Left ventricle myocardium inferior (tissue), 1 donor: Measurements from ENCODE around the gene CFAP97. TPM values are rescaled to one million over a fixed set of nuclear protein-coding genes. Genes with fewer than 3 reads are reported as not detected.
A peak's percentile ranks its signal among the peaks of the same experiment; 100 is the strongest.

ENCODE experiments used
- DNase-seq: peaks from one replicate; pipeline ENCODE4 v3.0.0-alpha.2; 2020
- H3K27ac ChIP-seq: fragments of 200-600 bp; replicated peaks from 2 replicates; pipeline ENCODE4 v1.8.0; 2021
- H3K27me3 ChIP-seq: fragments of 200-600 bp; 2 replicates; pipeline ENCODE4 v1.8.0; 2021; ENCODE audit warnings: low read depth
- H3K36me3 ChIP-seq: fragments of 200-600 bp; 2 replicates; pipeline ENCODE4 v1.8.0; 2021
- H3K4me1 ChIP-seq: fragments of 200-600 bp; 2 replicates; pipeline ENCODE4 v1.8.0; 2021
- H3K4me3 ChIP-seq: fragments of 200-600 bp; 2 replicates; pipeline ENCODE4 v1.8.0; 2021; ENCODE audit warnings: mild to moderate bottlenecking, moderate library complexity
- H3K9me3 ChIP-seq: fragments of 200-600 bp; replicated peaks from 2 replicates; pipeline ENCODE4 v1.8.0; 2021
- intact Hi-C: fragments of 100-400 bp; cut with micrococcal nuclease; formaldehyde crosslinking; loops from one replicate; pipeline ENCODE4 v1.11.0; 2022
- total RNA-seq: library from RNA; stranded (reverse); fragmentation: NEBNext Ultra II Directional; extraction: Animal tissue kit (Norgen Biotek cat#: 25700); gene quantifications from one replicate; pipeline ENCODE4 v1.2.1, GENCODE V29; 2021
- TF ChIP-seq, protein P1 (sequence below): fragments of 200-600 bp; IDR thresholded peaks from 2 replicates; pipeline ENCODE4 v1.8.0; 2021; ENCODE audit warnings: antibody characterized with exemption, mild to moderate bottlenecking, borderline replicate concordance
- donor health status: DM: no; HTN: yes; CAD: no; lungs with severe emphysema.

The CFAP97 gene
- total RNA-seq, 1 donor from 2014 or later = 11.7 TPM

DNA sequence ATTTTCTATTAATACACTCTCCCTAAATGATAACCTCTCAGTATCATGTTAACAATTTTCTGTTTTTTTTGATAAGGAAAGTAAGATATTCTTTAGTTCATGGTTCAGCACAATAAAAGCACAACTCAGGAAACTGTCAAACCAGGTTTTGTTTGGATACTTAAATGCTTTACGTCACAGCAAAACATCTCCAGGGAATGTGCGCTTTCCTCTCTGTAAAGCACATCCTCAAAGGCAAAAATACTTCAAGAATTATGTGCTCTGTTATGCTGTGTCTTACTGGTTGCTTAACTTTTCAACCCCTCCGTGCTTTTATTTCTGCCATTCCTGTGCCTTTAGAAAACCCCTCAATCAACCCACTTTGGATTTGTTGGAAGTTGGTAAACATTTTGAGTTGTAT lies 33.4 kb upstream of the CFAP97 start:
- TF ChIP-seq, protein P1, sequence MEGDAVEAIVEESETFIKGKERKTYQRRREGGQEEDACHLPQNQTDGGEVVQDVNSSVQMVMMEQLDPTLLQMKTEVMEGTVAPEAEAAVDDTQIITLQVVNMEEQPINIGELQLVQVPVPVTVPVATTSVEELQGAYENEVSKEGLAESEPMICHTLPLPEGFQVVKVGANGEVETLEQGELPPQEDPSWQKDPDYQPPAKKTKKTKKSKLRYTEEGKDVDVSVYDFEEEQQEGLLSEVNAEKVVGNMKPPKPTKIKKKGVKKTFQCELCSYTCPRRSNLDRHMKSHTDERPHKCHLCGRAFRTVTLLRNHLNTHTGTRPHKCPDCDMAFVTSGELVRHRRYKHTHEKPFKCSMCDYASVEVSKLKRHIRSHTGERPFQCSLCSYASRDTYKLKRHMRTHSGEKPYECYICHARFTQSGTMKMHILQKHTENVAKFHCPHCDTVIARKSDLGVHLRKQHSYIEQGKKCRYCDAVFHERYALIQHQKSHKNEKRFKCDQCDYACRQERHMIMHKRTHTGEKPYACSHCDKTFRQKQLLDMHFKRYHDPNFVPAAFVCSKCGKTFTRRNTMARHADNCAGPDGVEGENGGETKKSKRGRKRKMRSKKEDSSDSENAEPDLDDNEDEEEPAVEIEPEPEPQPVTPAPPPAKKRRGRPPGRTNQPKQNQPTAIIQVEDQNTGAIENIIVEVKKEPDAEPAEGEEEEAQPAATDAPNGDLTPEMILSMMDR = no peak
- Histone ChIP-seq H3K9me3 (peaks cover 5% of the 10 kb centered on the region), H3K4me1 (peaks cover 26% of the 10 kb centered on the region), H3K27ac (peak overlapping the region; percentile 54), H3K27me3 (no peaks in the 10 kb centered on the region), H3K36me3 (no peaks in the 10 kb centered on the region), H3K4me3 (no peak overlapping the region)
- DNase-seq = no peak
- intact Hi-C loops = no loop called here

DNA sequence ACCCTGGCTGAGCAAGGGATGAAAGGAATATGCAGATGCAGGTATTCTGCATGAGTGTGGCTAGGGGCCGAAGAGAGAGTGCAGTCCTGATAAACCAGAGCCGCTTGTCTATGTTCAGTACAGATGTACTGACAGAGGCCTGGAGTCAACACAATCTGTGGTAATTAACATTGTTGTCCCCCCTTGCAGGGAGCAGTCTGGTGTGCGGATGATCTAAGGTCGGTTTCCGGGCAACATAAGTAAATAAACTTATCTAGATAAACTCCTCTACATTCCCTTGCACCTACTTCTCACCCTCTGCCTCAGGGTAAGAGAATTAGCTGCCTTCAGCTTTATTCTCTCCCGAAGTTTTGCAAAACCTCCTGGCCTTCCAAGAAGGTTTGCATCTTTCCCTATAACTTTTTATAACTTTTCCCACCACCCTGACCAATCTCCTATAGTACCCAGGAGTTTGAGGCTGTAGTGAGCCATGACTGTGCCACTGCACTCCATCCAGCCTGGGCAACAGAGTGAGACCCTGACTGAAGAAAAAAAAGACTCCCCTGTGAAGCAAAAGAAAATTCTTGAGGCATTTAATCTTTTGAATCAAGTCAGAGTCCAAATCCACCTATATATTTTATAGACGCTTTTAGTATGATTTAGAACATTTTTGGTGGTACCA lies 32.2 kb upstream of the CFAP97 start:
- Histone ChIP-seq H3K27ac (no peak overlapping the region), H3K9me3 (peaks cover 5% of the 10 kb centered on the region), H3K4me1 (peaks cover 26% of the 10 kb centered on the region), H3K27me3 (no peaks in the 10 kb centered on the region), H3K4me3 (no peak overlapping the region), H3K36me3 (no peaks in the 10 kb centered on the region)
- TF ChIP-seq, protein P1 = no peak
- intact Hi-C loops = no loop called here
- DNase-seq = no peak

DNA sequence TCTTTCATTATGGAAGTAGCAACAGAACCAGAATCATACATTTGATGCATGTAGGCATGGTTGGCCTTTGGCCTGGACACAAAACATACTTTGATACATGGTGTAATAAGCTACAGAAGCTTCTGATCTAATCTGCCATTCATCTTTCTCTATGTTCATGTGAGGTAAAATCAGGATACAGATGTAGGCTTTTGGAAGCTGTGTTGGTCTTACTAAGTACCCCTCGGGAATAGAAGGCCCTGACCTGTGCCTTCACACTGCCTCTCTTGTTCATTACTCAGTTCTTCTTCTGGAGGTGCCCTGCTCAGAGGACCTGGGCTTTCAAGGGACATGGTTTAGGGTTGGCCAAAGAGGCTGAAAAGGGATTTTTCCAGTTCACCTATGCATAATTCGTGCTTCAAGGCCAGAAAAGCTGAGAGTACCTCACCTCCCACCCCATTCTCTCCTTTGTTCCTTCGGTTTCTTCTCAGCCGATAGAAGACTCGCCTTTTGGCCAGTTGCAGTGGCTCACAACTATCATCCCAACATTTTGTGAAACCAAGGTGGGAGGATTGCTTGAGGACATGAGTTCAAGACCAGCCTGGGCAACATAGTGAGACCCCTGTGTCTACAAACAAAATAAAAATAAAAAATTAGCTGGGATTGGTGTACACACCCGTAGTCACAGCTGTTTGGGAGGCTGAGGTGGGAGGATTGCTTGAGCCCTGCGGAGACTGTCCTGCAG lies 31.5 kb upstream of the CFAP97 start:
- intact Hi-C loops = no loop called here
- H3K4me1 ChIP-seq = peaks cover 26% of the 10 kb centered on the region
- TF ChIP-seq, protein P1 = no peak
- no peak for DNase-seq
- H3K27ac ChIP-seq = no peak overlapping the region
- no peaks in the 10 kb centered on the region for H3K27me3 ChIP-seq
- no peaks in the 10 kb centered on the region for H3K36me3 ChIP-seq
- H3K4me3 ChIP-seq = no peak overlapping the region
- peaks cover 5% of the 10 kb centered on the region for H3K9me3 ChIP-seq

DNA sequence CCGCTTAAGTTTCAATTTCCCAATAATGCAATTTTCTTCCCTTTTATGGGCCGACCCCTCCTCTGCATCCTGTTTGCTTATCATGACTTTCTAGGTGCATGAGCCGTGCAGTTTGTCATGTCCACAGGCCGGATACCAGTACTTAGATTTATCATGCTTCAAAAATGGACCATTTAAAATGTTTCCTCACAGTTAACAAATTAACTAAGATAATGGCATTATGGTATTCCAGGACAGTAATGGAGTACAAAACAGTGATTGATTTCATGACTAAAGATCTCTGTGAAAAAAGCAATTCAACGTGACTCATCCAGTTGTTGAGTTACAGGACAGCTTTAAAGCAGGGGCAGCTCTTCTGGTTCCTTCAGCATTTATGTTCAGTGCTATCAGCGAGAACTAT lies 28.6 kb upstream of the CFAP97 start:
- intact Hi-C loops = no loop called here
- no peaks in the 10 kb centered on the region for H3K9me3 ChIP-seq
- H3K27ac ChIP-seq = no peak overlapping the region
- TF ChIP-seq, protein P1 = no peak
- H3K4me3 ChIP-seq = no peak overlapping the region
- no peak for DNase-seq
- H3K36me3 ChIP-seq = no peaks in the 10 kb centered on the region
- no peaks in the 10 kb centered on the region for H3K27me3 ChIP-seq
- H3K4me1 ChIP-seq = peaks cover 28% of the 10 kb centered on the region

DNA sequence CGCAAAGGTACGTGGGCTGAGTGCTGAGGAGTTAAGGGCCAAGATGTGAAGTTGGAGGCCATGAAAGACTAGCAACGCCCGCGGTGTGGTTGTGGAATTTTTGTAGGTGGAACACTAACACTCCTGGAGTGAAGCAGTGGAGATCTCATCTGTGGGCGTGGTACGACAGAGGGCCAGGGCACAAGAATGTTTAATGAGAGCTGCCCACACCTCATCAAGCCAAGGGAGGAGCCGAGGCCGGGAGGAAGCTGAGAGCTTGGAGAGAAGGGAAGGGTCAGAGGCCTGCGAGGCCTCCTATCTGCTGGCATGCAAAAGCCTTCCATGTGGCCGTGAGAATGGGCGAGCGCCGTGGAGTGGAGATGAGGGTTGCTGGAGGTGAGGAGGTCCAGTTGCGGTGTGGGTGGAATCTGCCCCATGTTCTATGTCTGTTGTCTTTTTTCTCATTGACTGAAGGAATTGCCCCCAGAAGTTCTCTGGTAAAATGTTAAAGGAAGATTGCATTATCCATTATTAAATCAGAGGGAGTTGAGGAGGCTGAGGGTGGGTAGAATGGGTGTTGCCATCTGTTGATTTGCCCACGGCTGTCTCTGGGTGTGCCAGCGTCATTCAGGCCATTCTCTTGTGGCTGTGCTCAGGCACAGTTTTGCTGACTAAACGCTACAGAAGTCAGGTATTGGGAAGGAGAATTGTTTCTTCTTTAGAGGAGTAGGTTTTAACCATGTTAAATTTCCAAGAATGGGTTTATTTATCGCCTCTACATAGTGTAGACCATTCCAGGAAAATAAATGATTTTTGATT lies 25.4 kb upstream of the CFAP97 start:
- Histone ChIP-seq H3K27me3 (no peaks in the 10 kb centered on the region), H3K4me3 (no peak overlapping the region), H3K36me3 (no peaks in the 10 kb centered on the region), H3K27ac (no peak overlapping the region), H3K9me3 (no peaks in the 10 kb centered on the region), H3K4me1 (peaks cover 11% of the 10 kb centered on the region)
- intact Hi-C loops = no loop called here
- no peak for DNase-seq
- TF ChIP-seq, protein P1 = no peak
